GM13977 (cell line): Measurements from ENCODE around the gene SAYSD1.

Source experiments
- DNase-seq: peaks from one replicate; pipeline ENCODE4 v3.0.0; 2012; ENCODE audit warnings: low spot score
- CTCF ChIP-seq: IDR thresholded peaks from 2 replicates; pipeline ENCODE4 v1.5.1; 2012; ENCODE audit warnings: mild to moderate bottlenecking, control low read depth; ENCODE audit not compliant: insufficient read depth; ENCODE audit errors: extremely low read depth, missing control alignments
- in situ Hi-C: fragments of 300-500 bp; cut with MboI; formaldehyde crosslinking; loops from one replicate; pipeline ENCODE4 v1.12.0; 2022; ENCODE audit warnings: low sequenced_read_pairs, low pct_unique_long_range_greater_than_20kb, mixed read lengths, inconsistent platforms; ENCODE audit not compliant: unreplicated experiment

The SAYSD1 gene

GRCh38 chr6:39073471-39074355 is 41.3 kb downstream of the SAYSD1 start:
- in situ Hi-C loops, result no loop called here

GRCh38 chr6:39072830-39073229 is 42.2 kb downstream of the SAYSD1 start:
- no peak for DNase-seq
- TF ChIP-seq CTCF, result no peak
- in situ Hi-C loops, result no loop called here

More at GRCh38 chr6:39073471-39074355, 41.3 kb downstream of the SAYSD1 start:
- TF ChIP-seq CTCF, result no peak
- no peak for DNase-seq

DNA sequence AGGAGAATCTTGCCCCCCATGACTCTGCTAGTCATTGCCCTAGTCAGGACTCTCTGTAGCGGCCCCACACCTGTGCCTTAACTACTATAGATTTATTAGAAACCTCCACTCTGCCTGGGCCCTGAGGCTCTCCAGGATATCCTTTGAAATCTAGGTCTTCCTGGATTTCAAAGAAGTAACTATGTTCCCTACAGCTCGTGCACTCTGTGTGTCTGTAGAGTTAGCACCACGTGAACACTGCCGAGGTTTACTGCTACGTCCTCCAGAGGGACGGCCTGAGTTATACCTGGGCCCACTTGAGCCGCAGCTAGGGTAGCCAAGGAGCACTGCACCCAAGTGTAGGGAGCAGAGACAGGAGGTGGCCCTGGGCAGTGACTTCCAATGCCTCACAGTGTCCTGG is 46.6 kb downstream of the SAYSD1 start:
- no peak for TF ChIP-seq CTCF
- in situ Hi-C loops, result no loop called here
- DNase-seq, result no peak

- in situ Hi-C loops, result no loop called here
- no peak for DNase-seq
- no peak for TF ChIP-seq CTCF
These were observed 49.4 kb downstream of the SAYSD1 start for GRCh38 chr6:39065561-39065960.

- no peak for TF ChIP-seq CTCF
- in situ Hi-C loops, result no loop called here
- no peak for DNase-seq
These were observed 51.5 kb downstream of the SAYSD1 start for GRCh38 chr6:39063526-39063925.

GRCh38 chr6:39062014-39062740 is 52.8 kb downstream of the SAYSD1 start:
- in situ Hi-C loops, result no loop called here
- no peak for DNase-seq
- no peak for TF ChIP-seq CTCF
